GM21825 (cell line): Measurements from ENCODE around the gene THSD7A.
"Not testable (repeated sequence)": the region's sequence is repeated elsewhere in the genome, so short reads cannot be mapped to it uniquely, and the experiment has no call there.

Experiments
- ATAC-seq: cut with Tn5 transposase; IDR thresholded peaks from one replicate; pipeline ENCODE4 v1.9.1; 2021; ENCODE audit warnings: mild to moderate bottlenecking, moderate library complexity; ENCODE audit not compliant: unreplicated experiment

The THSD7A gene

DNA sequence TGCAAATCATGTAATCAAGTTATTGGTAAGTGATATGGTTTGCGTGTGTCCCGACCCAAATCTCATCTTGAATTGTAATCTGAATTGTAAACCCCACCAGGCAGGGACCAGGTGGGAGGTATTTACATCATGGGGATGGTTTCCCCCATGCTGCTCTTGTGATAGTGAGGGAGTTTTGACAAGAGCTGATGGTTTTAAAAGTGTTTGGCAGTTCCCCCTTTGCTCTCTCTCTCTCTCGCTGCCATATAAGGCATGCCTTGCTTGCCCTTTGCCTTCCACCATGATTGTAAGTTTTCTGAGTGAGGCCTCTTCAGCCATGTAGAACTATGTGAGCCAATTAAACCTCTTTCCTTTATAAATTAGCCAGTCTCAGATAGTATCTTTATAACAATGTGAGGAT is 302.6 kb downstream of the THSD7A start:
- no peak for ATAC-seq

DNA sequence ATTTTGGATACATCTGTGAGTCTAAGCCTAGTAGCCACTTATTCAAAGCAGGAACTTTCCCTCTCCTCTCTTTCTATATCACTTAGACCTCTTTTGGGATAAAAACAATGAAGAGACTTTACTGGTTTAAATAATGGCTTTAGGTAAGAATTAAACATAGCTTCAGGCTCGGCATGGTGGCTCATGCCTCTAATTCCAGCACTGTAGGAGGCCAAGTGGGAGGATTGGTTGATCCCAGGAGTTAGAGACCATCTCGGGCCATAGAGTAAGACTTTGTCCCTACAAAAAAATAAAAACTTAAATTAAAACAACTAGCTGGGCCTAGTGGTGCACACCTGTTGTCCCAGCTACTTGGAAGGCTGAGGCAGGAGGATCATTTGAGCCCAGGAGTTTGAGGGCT is 304.3 kb downstream of the THSD7A start:
- no peak for ATAC-seq

DNA sequence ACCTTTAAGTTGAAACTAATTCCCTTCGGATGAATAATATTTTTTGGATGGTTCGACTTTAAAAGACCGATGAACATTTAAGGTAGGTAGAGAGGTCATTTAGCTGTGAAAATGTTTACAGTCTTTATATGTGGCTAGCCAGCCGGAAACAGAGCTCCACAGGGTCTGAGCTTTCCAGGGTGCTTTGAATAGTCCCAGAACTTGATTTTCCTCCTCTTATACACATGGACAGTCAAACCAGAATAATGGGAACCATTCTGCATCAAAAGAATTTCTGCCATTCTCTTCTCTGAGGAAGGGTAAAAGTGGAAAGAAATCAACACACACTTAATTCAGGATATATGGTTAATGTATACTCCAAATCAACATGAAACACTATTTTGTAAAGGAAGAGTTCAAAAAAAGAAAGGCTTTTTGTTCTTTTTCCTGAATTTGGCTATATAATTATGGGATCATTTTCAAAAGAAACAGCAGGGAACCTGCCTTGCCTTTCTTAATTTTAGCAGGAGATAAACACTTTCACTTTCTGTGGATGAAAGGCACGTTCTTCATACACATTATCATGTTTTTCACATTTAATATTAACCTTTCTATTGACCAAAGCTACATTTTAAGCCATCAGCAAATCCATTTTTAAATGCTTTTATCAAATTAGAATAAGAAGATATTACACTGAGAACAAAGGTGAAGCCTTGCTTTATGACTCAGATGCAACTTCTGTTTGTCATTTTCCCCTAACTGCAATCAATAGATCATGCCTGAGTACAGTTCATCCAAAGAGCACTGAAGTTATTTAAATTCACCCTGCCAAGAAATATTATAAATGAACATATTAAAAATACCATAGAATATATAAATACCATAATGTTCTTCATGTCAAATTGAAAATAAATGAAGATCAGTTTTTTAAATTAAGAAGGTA is 307.3 kb downstream of the THSD7A start:
- ATAC-seq = no peak

DNA sequence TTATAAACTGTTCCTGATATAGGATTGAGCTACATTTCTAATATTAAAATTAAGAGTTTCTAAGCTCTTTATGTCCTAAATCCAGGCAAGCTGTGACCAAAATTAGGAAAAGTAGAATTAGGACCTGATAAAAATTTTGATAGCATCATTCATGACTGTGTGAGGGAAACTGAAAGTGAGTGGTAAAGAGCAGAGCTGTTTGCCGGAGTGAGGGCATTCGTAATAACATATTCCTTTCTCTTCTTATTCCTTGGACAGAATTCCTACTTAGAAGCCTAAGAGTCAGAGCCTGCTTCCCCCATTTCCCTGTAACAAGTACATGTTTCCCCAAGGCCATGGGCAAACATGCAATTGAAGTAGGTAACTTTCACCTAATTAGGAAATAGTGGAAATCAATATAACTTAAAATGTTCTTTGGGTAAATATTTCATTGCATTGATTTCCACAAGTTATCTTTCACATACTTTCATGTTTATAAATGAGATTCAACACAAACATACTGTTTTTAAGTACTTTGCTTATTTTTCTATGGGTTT is 310.0 kb downstream of the THSD7A start:
- ATAC-seq = not testable (repeated sequence)

DNA sequence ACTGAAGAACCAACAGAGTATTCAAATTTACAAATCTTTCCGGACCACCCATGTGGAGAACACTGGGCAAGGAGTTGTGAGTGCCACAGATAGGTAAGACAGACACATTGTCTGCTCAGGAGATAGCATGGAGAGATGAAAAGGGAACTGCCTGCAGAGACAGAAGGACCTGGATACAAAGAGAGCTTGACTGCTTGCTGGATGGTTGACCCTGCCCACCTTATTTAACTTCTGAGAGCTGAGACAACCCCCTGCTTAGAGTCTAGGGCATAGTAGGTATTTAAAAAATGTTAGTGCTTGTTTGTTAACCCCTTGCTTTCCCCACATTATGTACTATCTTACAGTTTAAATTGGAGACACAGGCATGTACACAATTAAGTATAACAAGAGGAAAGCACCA is 314.1 kb downstream of the THSD7A start:
- no peak for ATAC-seq

DNA sequence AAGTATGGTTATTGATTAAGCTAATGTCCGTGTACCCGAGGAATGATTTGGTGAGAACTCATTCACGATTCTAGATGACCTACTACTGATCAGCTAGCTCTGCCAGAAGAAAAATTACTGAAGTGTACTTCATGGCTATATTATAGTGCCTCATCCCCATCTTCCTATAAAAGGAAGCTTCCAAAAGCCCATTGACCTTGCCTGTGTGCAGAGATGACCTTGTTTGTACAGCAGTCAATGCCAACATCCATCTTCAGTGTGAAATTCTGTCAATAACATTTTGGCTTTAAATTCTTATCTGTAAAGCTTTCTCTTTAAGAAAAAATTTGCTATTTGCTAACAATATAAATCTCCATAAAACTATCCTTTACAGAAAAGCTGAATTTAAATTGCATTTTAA is 315.7 kb downstream of the THSD7A start:
- no peak for ATAC-seq

DNA sequence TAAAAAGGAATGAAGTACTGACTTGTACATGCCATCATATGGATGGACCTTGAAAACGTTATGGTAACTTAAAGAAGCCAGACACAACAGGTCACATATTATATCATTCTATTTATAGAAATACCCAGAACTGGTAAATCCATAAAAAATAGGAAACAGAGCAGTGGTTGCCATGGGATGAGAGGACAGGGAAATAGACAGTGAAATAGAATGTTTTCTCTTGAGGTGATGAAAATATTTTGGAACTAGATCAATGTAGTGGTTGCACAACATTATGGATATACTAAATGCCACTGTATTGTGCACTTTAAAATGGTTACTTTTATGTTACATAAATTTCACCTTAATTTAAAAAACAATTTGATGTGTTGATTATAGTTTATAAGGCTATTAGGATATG is 318.5 kb downstream of the THSD7A start:
- no peak for ATAC-seq

DNA sequence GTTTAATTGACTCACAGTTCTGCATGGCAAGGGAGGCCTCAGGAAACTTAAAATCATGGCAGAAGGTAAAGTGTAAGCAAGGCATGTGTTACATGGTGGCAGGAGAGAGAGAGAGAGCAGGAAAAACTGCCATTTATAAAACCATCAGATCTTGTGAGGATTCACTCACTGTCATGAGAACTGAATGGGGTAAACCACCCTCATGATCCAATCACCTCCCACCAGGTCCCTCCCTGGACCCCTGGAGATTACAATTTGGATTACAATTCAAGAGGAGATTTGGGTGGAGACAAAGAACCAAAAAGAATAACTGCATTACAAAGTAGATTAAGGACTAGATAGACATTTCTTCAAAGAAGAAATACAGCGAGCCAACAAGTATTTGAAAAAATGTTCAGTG is 324.1 kb downstream of the THSD7A start:
- no peak for ATAC-seq

DNA sequence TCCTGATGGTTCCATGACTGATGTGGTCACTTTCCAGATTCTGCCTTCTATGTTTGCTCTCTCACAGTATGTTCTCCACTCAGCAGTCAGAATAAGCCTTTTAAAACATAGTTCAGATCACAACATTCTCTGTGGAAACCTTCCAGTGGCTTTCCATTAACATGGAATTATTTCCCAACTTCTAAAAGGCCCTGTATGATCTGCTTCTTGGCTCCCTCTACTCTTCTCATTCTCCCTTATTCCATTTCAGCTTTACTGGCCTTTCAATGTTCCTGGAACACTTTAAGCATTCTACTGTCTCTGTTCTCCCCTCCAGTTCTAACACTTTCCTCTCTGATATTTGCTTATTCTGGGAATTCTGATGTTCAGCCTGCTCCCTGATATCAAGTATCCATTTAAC is 325.6 kb downstream of the THSD7A start:
- no peak for ATAC-seq

DNA sequence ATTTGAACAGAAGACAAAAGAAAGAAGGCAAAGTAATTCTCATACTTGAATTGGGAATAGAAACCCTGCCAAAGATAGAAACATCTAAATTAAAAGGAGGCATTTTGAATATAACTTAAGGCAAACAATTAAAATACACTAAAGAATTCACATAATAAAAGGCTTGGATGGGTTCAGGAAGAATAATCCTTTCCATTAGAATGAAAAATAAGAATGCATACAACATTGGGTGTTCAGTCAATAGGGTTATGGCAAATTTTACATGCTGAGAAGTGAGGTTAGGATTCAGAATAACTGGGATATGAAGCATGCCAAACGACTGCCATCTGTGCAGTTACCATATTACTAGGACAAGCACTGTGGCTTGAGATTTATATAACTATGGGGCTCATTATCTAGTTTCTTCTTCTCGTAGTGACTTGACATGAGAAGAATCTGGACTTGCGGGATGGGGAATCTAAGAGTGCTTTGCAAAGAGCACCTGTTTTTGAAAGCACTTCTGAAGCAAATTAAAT is 326.5 kb downstream of the THSD7A start:
- no peak for ATAC-seq

DNA sequence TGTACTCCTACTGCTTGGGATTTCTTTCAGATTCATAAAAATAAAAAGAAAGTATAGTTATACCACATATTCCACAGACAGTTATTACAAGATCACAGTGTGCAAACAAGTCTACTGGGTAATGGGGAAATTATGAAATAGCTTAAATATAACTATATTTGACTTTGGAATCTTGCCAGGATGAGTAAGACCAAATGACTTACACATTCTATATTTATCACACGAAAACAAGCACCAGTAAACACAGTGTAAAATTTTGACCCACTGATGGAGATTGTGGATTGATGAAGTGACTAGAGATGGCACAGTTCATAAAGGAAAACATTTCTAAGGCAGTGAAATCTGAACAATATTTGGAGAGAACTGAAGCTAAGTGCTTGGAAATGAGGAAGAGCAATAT is 339.7 kb downstream of the THSD7A start:
- ATAC-seq = no peak

DNA sequence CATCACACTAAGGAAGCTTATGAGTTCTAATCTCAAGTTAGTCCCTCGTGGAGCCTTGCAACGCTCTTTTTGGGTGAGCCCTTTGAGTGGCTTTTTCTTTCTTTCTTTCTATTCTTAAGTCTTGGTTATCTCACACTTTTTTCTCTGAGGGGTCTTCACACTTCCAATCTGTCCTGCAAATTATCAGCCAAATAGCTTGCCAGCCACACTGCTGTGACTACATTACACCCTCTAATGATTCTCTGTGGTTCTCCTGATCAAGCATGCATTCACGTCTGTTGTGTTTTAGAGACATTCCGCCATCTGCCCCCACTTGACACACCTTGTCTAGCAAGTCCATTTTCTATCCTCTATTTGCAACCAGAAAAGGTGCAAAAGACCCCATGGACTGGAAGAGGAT is 340.2 kb downstream of the THSD7A start:
- ATAC-seq = no peak

DNA sequence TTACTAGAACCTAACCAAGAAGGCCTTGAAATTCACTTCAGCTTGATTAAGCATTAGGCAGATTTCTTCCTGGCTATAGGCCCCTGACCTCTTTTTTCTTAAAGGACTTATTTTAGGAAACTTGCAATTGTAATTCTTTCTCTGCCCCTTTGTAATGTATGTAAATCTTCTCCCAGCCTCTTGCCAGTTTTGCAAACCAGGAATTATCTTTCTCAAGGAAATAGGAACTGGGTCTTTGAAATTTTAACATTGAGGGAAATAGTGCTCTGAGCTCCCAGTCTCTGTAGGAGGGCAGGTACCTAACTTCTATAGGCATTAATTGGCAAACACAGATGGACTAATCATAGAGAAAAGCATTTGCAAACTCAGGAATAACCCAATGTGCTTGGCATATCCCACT is 342.7 kb downstream of the THSD7A start:
- no peak for ATAC-seq

DNA sequence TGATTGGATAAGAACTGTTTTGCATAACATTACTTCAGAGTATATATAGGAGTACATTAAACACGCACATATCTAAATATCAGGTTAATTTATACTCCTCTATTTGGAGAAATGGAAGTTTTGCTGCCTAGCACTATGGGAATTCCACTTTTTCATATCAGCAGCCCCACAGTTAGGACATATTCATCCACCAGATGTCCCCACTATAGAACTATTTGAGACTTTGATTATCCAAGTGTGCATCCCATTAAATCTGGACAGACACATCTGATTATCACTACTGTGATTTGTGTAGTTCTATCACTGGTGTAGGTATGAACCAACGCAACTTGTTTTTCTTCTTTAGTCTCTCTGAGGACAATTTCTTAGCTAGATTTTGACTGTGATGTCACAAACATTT is 345.7 kb downstream of the THSD7A start:
- no peak for ATAC-seq

DNA sequence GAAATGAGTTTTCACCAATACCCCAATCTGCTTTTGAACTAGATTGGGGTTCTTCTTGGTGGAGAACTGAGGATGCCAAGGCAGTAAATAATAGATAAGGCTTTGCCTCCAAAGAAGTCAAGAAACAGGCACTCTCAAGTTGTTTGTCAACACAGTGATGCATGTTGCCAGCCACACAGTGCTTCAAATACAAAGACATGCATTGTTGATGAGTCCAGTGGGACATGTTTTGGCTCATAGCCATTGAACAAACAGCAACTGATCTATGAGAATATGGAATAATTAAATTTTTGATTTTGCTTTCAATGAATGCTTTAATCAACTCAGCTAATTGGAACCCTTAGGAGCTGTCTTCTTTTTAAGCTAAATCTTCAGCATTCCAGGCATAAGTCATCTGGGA is 346.4 kb downstream of the THSD7A start:
- ATAC-seq = no peak

DNA sequence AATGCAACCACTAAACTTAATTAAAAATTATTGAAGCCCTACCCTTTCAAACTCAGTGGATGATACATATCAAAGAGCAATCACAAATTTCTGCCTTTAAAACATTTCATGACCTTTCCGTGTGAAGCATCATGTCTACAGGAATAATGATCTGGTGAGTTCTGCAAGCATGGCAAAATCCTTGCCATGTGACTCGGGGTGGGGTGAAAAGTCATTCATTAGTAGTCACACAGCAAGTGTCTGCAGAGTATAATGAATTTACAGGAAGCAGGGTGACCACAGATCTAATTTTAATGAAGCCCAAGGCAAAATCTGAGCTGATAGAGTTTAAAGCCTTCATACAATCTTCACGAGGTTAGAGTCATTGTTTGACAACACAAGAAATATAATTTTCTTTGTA is 351.9 kb downstream of the THSD7A start:
- ATAC-seq = no peak

DNA sequence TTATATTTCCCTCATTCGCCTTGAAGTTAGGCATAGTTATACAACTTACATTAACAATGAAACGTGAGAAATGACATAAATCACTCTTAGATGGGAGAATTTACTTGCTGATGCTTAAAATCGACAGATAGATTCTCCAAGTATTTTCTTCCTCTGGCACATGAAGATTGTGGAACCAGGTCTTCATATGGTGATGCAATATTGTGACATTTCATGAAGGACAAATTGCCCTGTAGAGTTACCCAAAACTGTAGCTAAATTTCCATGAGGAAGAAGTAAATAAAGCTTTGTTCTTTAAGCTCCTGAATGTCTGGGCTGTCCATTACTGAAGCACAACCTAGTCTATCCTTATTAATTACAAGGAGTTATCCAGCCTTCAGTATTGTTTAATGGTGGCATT is 353.1 kb downstream of the THSD7A start:
- ATAC-seq = no peak

DNA sequence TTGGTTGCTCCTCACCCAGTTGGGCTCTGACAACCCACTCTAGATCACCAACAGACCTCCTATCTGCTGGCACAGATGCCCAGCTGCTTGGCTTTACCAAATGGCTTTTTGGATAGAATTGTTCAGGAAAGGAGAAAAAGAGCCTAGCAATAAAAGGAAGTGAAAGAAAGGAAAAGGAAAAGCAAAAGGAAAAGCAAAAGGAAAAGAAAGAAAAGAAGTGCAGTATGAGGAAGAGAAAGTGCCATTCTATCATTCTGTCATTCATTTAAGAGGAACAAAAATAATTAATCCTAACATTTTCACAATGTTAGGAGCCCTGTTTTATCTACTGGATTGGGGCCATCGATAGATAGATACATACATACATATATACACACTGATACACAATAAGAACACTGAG is 353.6 kb downstream of the THSD7A start:
- ATAC-seq = no peak

DNA sequence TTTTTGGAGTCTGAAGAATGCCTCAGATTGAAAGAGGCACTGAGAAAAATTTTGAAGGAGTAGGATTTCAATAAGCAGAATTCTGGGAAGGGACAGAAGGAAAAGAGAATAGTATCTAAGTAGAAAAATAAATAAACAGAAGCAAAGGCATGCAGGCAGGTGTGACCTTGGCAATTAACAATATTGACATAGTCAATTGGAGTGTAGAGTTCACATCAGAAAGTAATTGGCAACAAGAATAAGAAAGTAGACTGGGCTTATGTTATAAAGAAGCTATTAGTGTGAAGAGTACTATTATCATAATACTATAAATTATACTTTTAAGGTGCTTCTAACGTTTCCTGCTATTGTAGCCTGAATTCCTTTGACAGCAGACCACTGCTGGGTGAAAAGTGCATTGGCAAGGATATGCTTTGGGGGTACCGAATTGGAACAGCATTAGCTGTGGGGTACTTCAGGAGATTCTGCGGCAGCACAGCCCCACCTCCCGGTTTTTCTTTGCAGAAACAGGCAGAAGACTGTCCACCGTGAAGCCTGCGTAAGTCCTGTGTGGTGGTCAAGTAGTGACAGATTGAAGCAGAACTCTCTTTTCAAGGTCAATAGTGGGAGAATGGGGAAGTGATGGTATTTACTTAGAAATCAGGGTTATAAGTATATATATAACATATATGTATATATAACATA is 357.0 kb downstream of the THSD7A start:
- no peak for ATAC-seq

DNA sequence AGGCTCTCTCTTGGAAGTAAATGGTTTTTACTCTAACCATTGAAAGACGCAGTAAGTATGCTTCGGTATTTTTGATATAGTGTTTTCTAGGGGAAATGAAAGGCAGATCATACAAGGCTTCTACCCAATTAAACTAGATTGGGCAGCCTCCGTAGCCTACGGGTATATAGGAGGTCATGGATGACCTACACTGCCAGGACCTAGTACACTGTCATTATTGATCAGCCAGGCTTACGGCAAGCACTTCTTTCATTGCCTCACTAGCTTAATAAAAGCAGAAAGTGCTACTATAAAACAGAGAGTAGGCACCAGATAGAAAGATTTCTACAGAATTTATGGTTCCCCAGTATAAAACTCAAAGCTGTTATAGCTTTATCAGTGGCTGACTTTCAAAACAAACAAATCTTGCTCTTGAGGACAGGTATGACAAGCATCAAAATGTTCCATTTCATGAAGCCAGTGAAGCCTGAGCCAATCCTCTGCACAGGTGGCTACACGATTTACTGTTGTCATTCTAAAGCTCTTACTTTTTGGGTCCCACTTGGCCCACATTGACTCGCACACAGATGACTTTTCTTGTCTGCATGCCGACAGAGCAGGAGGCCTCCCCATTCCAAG is 358.1 kb downstream of the THSD7A start:
- ATAC-seq = no peak

DNA sequence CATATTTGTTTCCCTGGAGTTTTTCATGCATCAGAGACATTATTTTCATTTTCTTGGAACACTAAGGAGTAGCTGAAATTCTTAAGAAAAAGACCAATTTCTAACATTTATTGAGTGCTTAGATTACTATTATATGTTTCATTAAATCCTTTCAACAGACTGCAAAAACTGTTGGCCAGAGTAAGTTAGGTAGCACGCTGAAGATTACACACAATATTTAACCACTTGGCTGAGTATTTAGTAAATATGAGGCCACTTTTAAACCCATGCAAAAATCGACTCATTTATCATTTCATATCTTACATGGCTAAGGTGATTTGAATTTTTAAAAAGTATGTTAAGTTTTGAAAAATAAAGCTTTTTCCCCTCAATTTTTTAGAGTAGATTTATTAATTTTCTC is 358.8 kb downstream of the THSD7A start:
- ATAC-seq = no peak
